COLO829 (cell line): ENCODE data around the gene RBBP9.
A peak's percentile ranks its signal among the peaks of the same experiment; 100 is the strongest.
"Not testable (repeated sequence)": the region's sequence is repeated elsewhere in the genome, so short reads cannot be mapped to it uniquely, and the experiment has no call there.

Experiments used
- DNase-seq: peaks from one replicate; pipeline ENCODE4 v3.0.0; 2012; ENCODE audit warnings: low spot score

The RBBP9 gene

GRCh38 chr20:18496740-18497592 lies at the start of gene RBBP9:
TSS of gene RBBP9 (minus strand) at chr20:18497225. CDS start at chr20:18497167, 58 bp downstream.
- DNase-seq = peak; percentile 77

- DNase-seq = no peak
Observed at GRCh38 chr20:18545566-18545965, 48.5 kb upstream of the RBBP9 start.

- DNase-seq = no peak
Observed at GRCh38 chr20:18543932-18544331, 46.9 kb upstream of the RBBP9 start.

- no peak for DNase-seq
Observed at GRCh38 chr20:18543216-18543615, 46.2 kb upstream of the RBBP9 start.

GRCh38 chr20:18541741-18542140 lies 44.7 kb upstream of the RBBP9 start:
- no peak for DNase-seq

GRCh38 chr20:18537651-18538050 lies 40.6 kb upstream of the RBBP9 start:
- no peak for DNase-seq

- DNase-seq = no peak
Observed at GRCh38 chr20:18533978-18534644, 37.1 kb upstream of the RBBP9 start.

GRCh38 chr20:18533491-18533890 lies 36.5 kb upstream of the RBBP9 start:
- no peak for DNase-seq

GRCh38 chr20:18532626-18533025 lies 35.6 kb upstream of the RBBP9 start:
- DNase-seq = no peak

GRCh38 chr20:18529041-18529440 lies 32.0 kb upstream of the RBBP9 start:
- DNase-seq = no peak

GRCh38 chr20:18527836-18528235 lies 30.8 kb upstream of the RBBP9 start:
- DNase-seq = no peak

- no peak for DNase-seq
Observed at GRCh38 chr20:18527339-18527738, 30.3 kb upstream of the RBBP9 start.

- not testable (repeated sequence) for DNase-seq
Observed at GRCh38 chr20:18526761-18527160, 29.7 kb upstream of the RBBP9 start.

GRCh38 chr20:18524646-18525045 lies 27.6 kb upstream of the RBBP9 start:
- no peak for DNase-seq

GRCh38 chr20:18523066-18523465 lies 26.0 kb upstream of the RBBP9 start:
- DNase-seq = no peak

GRCh38 chr20:18522066-18522465 lies 25.0 kb upstream of the RBBP9 start:
- not testable (repeated sequence) for DNase-seq

GRCh38 chr20:18515973-18516372 lies 18.9 kb upstream of the RBBP9 start:
- no peak for DNase-seq

- no peak for DNase-seq
Observed at GRCh38 chr20:18514127-18514526, 17.1 kb upstream of the RBBP9 start.

GRCh38 chr20:18513208-18513607 lies 16.2 kb upstream of the RBBP9 start:
- DNase-seq = no peak

GRCh38 chr20:18511571-18511970 lies 14.5 kb upstream of the RBBP9 start:
- no peak for DNase-seq

- peak; percentile 99 for DNase-seq
Observed at GRCh38 chr20:18507218-18508191, 10.5 kb upstream of the RBBP9 start, which contains the start of gene SEC23B. TSS of gene SEC23B (plus strand) at chr20:18507940. CDS start at chr20:18510836, 2,896 bp downstream.

- DNase-seq = no peak
Observed at GRCh38 chr20:18506744-18507143, 9.7 kb upstream of the RBBP9 start.
